HL-60 (cell line): ENCODE data around the gene SPESP1.
"Not testable (repeated sequence)": the region's sequence is repeated elsewhere in the genome, so short reads cannot be mapped to it uniquely, and the experiment has no call there.

Source experiments
- POLR2AphosphoS5 ChIP-seq: IDR thresholded peaks from 2 replicates; pipeline ENCODE4 v1.6.1; 2012; ENCODE audit warnings: low read depth
- SPI1 ChIP-seq: IDR thresholded peaks from 2 replicates; pipeline ENCODE4 v1.6.1; 2012; ENCODE audit warnings: low read depth, mild to moderate bottlenecking, borderline replicate concordance
- TF ChIP-seq, protein P1 (sequence below): IDR thresholded peaks from one replicate; pipeline ENCODE4 v1.5.1; 2011; ENCODE audit warnings: low read length, control low read depth, inconsistent platforms; ENCODE audit not compliant: insufficient read depth
- TF ChIP-seq, protein P2 (sequence below): IDR thresholded peaks from 2 replicates; pipeline ENCODE4 v1.6.1; 2012; ENCODE audit warnings: low read depth; ENCODE audit not compliant: insufficient replicate concordance

DNA sequence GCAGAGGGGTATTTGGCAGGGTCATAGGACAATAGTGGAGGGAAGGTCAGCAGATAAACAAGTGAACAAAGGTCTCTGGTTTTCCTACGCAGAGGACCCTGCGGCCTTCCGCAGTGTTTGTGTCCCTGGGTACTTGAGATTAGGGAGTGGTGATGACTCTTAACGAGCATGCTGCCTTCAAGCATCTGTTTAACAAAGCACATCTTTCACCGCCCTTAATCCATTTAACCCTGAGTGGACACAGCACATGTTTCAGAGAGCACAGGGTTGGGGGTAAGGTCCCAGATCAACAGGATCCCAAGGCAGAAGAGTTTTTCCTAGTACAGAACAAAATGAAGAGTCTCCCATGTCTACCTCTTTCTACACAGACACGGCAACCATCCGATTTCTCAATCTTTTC, 33.4 kb downstream of the SPESP1 start:
- TF ChIP-seq, protein P1, sequence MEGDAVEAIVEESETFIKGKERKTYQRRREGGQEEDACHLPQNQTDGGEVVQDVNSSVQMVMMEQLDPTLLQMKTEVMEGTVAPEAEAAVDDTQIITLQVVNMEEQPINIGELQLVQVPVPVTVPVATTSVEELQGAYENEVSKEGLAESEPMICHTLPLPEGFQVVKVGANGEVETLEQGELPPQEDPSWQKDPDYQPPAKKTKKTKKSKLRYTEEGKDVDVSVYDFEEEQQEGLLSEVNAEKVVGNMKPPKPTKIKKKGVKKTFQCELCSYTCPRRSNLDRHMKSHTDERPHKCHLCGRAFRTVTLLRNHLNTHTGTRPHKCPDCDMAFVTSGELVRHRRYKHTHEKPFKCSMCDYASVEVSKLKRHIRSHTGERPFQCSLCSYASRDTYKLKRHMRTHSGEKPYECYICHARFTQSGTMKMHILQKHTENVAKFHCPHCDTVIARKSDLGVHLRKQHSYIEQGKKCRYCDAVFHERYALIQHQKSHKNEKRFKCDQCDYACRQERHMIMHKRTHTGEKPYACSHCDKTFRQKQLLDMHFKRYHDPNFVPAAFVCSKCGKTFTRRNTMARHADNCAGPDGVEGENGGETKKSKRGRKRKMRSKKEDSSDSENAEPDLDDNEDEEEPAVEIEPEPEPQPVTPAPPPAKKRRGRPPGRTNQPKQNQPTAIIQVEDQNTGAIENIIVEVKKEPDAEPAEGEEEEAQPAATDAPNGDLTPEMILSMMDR, result not testable (repeated sequence)
- TF ChIP-seq, protein P2, sequence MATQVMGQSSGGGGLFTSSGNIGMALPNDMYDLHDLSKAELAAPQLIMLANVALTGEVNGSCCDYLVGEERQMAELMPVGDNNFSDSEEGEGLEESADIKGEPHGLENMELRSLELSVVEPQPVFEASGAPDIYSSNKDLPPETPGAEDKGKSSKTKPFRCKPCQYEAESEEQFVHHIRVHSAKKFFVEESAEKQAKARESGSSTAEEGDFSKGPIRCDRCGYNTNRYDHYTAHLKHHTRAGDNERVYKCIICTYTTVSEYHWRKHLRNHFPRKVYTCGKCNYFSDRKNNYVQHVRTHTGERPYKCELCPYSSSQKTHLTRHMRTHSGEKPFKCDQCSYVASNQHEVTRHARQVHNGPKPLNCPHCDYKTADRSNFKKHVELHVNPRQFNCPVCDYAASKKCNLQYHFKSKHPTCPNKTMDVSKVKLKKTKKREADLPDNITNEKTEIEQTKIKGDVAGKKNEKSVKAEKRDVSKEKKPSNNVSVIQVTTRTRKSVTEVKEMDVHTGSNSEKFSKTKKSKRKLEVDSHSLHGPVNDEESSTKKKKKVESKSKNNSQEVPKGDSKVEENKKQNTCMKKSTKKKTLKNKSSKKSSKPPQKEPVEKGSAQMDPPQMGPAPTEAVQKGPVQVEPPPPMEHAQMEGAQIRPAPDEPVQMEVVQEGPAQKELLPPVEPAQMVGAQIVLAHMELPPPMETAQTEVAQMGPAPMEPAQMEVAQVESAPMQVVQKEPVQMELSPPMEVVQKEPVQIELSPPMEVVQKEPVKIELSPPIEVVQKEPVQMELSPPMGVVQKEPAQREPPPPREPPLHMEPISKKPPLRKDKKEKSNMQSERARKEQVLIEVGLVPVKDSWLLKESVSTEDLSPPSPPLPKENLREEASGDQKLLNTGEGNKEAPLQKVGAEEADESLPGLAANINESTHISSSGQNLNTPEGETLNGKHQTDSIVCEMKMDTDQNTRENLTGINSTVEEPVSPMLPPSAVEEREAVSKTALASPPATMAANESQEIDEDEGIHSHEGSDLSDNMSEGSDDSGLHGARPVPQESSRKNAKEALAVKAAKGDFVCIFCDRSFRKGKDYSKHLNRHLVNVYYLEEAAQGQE, result not testable (repeated sequence)
- TF ChIP-seq SPI1, POLR2AphosphoS5: not testable (repeated sequence)
